Measurements from ENCODE around the gene BRMS1.

- TF ChIP-seq GATA2 (IDR thresholded peaks at IDR 0.05; ENCODE audit: low read depth, low read length) (no peak), GATA3 (IDR thresholded peaks at IDR 0.05; ENCODE audit: low read depth, low read length) (no peak)
Observed at GRCh38 chr11:66328031-66328301, 16.9 kb downstream of the BRMS1 start.
